Activated T-helper 2 cell treated with anti-CD3 and anti-CD28 coated beads, Interferon-gamma antibody, Interleukin-2, Interleukin-4, amounts not matched to agents 10 μg/mL and 5 μg/mL and 100 μg/mL, durations not matched to agents 14 hours and 24 hours and 36 hours (primary cell): ENCODE measurements around the gene A4GALT. TPM values are rescaled to one million over a fixed set of nuclear protein-coding genes. Genes with fewer than 3 reads are reported as not detected.
"Not testable (repeated sequence)": the region's sequence is repeated elsewhere in the genome, so short reads cannot be mapped to it uniquely, and the experiment has no call there.

Experiments used
- DNase-seq: peaks from one replicate; pipeline ENCODE4 v3.0.0; 2021; ENCODE audit warnings: low spot score
- H3K27ac Mint-ChIP-seq: one replicate; pipeline ENCODE4 v1.8.0; 2021; ENCODE audit warnings: mixed read lengths
- H3K27me3 Mint-ChIP-seq: one replicate; pipeline ENCODE4 v1.8.0; 2021; ENCODE audit warnings: low read depth, mixed read lengths
- H3K36me3 Mint-ChIP-seq: one replicate; pipeline ENCODE4 v1.8.0; 2021; ENCODE audit warnings: low read depth, mixed read lengths
- H3K4me1 Mint-ChIP-seq: one replicate; pipeline ENCODE4 v1.8.0; 2021; ENCODE audit warnings: low read depth, mixed read lengths
- H3K4me3 Mint-ChIP-seq: one replicate; pipeline ENCODE4 v1.8.0; 2021; ENCODE audit warnings: low read depth, mild to moderate bottlenecking, moderate library complexity, mixed read lengths
- H3K9me3 Mint-ChIP-seq: one replicate; pipeline ENCODE4 v1.8.0; 2021; ENCODE audit warnings: mixed read lengths
- intact Hi-C: fragments of 100-400 bp; cut with micrococcal nuclease; formaldehyde crosslinking; loops from one replicate; pipeline ENCODE4 v1.15.1; 2023
- total RNA-seq: library from RNA; stranded (reverse); gene quantifications from 2 replicates; pipeline ENCODE4 v1.2.3, GENCODE V29; 2022

A4GALT gene
- total RNA-seq, 1 donor from 2014 or later: not detected

DNA sequence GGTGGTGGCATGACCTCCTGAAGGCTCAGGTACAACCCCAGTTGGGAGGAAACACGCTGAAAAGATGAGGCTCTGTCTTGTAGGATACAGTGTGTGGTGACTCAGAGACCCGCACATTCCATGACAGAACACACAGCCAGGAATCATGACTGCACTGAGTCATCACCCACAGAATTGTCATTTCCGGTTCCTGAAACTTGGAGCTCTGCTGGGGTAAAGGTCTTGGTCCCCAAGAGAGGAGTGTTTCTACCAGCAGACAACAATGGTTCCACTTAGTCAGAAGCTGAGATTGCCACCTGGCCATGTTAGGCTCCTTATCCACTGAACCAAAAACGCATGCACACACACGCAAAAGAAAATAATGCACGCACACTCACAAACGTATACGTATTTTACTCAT, 40.0 kb downstream of the A4GALT start:
- intact Hi-C loops: no loop called here
- H3K4me3 Mint-ChIP-seq: no peak overlapping the region
- peaks cover 10% of the 10 kb centered on the region for H3K9me3 Mint-ChIP-seq

DNA sequence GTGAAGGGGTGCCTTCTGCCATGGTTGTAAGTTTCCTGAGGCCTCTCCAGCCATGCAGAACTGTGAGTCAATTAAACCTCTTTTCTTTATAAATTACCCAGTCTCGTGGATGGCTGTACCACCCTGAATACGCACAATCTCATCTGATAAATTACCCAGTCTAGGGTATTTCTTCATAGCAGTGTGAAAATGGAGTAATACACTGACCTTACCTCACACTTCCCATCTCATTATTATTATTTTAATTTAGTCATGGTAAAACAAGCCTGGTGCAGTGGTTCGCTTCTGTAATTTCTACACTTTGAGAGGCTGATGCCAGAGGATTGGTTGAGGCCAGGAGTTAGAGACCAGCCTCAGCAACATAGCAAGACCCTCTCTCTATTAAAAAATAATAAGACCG, 41.0 kb downstream of the A4GALT start:
- intact Hi-C loops: no loop called here
- no peak for DNase-seq
- H3K9me3 Mint-ChIP-seq: peaks cover 10% of the 10 kb centered on the region

More for the DNA sequence above, 40.0 kb downstream of the A4GALT start:
- DNase-seq: no peak
- Mint-ChIP-seq H3K36me3 (no peaks in the 10 kb centered on the region), H3K4me1 (no peaks in the 10 kb centered on the region), H3K27me3 (peaks cover 2% of the 10 kb centered on the region), H3K27ac (no peak overlapping the region)

DNA sequence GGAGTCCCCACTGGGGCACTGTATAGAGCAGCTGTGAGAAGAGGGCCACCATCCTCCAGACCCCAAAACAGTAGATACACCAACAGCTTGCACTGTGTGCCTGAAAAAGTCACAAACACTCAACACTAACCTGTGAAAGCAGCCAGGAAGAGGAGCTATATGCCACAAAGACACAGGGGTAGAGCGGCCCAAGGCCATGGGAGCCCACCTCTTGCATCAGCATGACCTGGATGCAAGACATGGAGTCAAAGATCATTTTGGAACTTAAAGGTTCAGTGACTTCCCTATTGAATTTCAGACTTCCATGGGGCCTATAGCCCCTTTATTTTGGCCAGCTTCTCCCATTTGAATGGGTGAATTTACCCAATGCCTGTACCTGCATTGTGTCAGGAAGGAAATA, 41.8 kb downstream of the A4GALT start:
- no peaks in the 10 kb centered on the region for H3K36me3 Mint-ChIP-seq
- peaks cover 2% of the 10 kb centered on the region for H3K27me3 Mint-ChIP-seq
- no peak for DNase-seq
- H3K9me3 Mint-ChIP-seq: peaks cover 10% of the 10 kb centered on the region
- H3K4me1 Mint-ChIP-seq: no peaks in the 10 kb centered on the region
- intact Hi-C loops: no loop called here
- H3K4me3 Mint-ChIP-seq: no peak overlapping the region
- no peak overlapping the region for H3K27ac Mint-ChIP-seq

More for the DNA sequence above, 41.0 kb downstream of the A4GALT start:
- H3K36me3 Mint-ChIP-seq: no peaks in the 10 kb centered on the region
- peaks cover 2% of the 10 kb centered on the region for H3K27me3 Mint-ChIP-seq
- no peak overlapping the region for H3K4me3 Mint-ChIP-seq
- H3K4me1 Mint-ChIP-seq: no peaks in the 10 kb centered on the region
- no peak overlapping the region for H3K27ac Mint-ChIP-seq

DNA sequence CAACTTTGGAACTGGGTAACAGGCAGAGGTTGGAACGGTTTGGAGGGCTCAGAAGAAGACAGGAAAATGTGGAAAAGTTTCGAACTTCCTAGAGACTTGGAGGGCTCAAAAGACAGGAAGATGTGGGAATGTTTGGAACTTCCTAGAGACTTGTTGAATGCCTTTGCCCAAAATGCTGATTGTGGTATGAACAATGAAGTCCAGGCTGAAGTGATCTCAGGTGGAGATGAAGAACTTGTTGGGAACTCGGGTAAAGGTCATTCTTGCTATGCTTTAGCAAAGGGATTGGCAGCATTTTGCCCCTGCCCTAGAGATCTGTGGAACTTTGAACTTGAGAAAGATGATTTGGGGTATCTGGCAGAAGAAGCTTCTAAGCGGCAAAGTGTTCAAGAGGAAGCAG, 42.7 kb downstream of the A4GALT start:
- intact Hi-C loops, H3K4me3 Mint-ChIP-seq, H3K27ac Mint-ChIP-seq, DNase-seq, H3K27me3 Mint-ChIP-seq, H3K36me3 Mint-ChIP-seq, H3K4me1 Mint-ChIP-seq: not testable (repeated sequence)
- peaks cover 10% of the 10 kb centered on the region for H3K9me3 Mint-ChIP-seq

DNA sequence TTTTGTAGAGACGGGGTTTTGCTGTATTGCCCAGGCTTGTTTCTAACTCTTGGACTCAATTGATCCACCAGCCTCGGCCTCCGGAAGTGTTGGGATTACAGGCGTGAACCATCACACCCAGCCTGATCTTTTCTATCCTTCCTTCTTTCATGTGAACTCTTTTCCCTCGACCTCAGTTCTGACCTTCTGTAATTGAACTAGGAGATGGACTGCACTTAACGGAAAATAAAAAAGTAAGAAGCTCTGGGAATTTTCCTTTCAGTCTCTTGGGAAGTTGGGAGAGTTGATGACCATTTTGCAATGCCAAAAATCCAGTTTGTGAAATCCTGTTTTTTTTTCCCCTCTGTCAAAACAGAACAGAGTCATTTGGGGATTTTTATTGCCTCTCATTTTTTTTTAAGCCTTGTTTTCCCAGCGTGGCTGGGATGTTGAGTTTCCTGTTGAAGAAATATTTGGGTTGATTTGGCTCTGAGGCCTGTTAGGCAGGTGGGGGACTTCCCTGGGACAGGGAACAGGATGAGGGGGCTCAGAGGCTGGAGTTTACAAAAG, 44.5 kb downstream of the A4GALT start:
- H3K36me3 Mint-ChIP-seq: no peaks in the 10 kb centered on the region
- H3K4me3 Mint-ChIP-seq: no peak overlapping the region
- peaks cover 10% of the 10 kb centered on the region for H3K9me3 Mint-ChIP-seq
- peaks cover 2% of the 10 kb centered on the region for H3K27me3 Mint-ChIP-seq
- H3K27ac Mint-ChIP-seq: no peak overlapping the region
- no peak for DNase-seq
- intact Hi-C loops: no loop called here
- peaks cover 4% of the 10 kb centered on the region for H3K4me1 Mint-ChIP-seq

DNA sequence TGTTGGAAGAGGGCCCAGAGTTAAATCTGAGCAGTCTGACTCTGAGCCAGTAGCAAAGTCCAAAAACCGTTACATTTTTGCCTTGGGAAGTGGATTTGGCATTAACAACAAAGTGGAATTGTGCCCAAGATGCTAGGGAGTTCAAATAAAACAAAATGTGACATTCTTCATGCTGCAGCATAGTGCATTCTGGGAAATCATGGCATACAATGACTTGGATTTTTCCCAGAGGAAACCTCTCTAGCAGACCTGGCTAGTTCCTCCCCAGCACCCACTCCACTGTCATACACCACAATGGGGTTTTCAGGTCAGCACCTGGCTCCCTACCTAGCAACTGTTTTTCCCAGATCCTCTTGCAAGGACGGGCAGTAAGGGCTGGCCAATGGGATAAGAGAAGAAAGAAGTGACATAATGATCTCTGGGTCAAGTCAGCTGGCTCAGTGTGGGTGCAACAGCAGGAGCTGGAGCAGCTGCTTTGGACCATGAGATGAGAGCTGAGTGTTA, 46.7 kb downstream of the A4GALT start:
- H3K4me1 Mint-ChIP-seq: peaks cover 9% of the 10 kb centered on the region
- H3K27me3 Mint-ChIP-seq: no peaks in the 10 kb centered on the region
- peaks cover 10% of the 10 kb centered on the region for H3K9me3 Mint-ChIP-seq
- no peak overlapping the region for H3K27ac Mint-ChIP-seq
- no peak for DNase-seq
- intact Hi-C loops: no loop called here
- H3K4me3 Mint-ChIP-seq: no peak overlapping the region
- no peaks in the 10 kb centered on the region for H3K36me3 Mint-ChIP-seq

DNA sequence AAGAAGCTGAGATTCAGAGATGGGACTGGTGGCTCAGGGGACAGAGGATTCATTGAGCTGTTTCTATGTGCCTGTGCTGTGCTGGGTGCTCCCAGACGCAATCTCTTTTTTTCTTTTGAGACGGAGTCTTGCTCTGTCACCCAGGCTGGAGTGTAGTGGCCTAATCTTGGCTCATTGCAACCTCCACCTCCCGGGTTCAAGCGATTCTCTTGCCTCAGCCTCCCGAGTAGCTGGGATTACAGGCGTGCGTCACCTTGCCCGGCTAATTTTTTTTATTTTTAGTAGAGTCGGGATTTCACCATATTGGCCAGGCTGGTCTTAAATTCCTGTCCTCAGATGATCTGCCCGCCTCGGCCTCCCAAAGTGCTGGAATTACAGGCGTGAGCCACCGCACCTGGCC, 47.6 kb downstream of the A4GALT start:
- H3K9me3 Mint-ChIP-seq, DNase-seq, H3K27me3 Mint-ChIP-seq, H3K36me3 Mint-ChIP-seq, H3K4me1 Mint-ChIP-seq, H3K27ac Mint-ChIP-seq, intact Hi-C loops, H3K4me3 Mint-ChIP-seq: not testable (repeated sequence)

DNA sequence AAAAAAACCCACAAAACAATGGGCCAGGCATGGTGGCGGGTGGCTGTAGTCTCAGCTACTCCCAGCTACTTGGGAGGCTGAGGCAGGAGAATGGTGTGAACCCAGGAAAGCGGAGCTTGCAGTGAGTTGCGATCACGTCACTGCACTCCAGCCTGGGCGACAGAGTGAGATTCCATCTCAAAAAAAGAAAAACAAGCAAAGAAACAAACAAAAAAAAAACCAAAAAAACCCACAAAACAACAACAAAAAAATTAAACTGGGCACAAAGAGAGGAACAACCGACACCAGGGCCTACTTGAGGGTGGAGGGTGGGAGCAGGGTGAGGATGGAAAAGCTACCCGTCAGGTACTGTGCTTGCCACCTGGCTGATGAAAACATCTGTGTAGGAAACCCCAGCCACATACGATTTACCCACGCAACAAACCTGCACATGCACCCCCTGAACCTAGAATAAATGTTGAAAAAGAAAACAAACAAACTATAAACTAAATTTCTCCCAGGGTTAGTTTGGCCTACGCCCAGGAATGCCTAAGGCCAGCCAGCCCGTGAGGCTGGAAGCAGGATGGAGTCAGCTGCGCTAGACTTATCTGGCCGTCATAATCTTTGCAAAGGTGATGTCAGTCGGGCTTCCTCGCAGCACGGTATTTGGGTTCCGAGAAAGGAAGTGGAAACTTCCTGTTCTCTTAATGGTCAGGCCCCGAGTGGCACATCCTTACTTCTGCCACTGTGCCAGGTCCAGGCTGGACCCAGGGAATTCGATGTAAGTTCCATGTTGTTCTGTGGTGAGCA, 49.6 kb downstream of the A4GALT start:
- no peak for DNase-seq
- Mint-ChIP-seq H3K36me3 (no peaks in the 10 kb centered on the region), H3K4me3 (no peak overlapping the region), H3K9me3 (no peaks in the 10 kb centered on the region), H3K4me1 (peaks cover 9% of the 10 kb centered on the region), H3K27ac (no peak overlapping the region), H3K27me3 (no peaks in the 10 kb centered on the region)
- intact Hi-C loops: no loop called here

DNA sequence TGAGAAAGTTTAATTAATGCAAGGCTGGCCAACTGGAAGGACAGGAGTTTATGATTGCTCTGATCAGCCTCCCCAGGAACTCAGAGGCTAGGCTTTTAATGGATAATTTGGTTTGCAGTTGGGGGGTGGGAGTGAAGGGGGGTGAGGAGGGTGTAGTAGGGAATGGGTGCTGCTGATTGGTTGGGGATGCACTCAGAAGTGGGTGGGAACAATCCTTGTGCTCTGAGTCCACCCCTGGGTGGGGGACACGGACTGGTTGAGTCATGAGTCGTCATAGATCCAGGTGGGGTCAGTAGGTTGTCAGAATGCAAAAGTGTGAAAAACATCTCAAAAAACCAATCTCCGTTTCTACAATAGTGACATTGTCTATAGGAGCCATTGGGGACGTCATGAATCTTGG, 50.6 kb downstream of the A4GALT start:
- Mint-ChIP-seq H3K27me3 (peaks cover 5% of the 10 kb centered on the region), H3K4me3 (no peak overlapping the region), H3K9me3 (no peaks in the 10 kb centered on the region), H3K36me3 (no peaks in the 10 kb centered on the region), H3K27ac (no peak overlapping the region), H3K4me1 (peaks cover 9% of the 10 kb centered on the region)
- DNase-seq: no peak
- intact Hi-C loops: no loop called here

DNA sequence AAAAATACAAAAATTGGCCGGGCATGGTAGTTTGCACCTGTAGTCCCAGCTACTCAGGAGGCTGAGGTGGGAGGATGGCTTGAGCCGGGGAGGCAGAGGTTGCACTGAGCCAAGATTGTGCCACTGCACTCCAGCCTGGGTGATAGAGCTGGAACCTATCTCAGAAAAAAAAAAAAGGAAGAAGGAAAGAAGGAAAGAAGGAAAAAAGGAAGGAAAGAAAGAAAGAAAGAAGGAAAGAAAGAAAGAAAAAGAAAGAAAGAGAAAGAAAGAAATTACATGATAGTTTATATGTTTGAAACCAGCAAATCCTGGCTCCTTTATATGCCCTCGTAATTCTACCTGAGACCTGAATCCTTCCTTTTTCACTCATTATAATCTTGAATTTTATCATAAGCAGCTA, 54.3 kb downstream of the A4GALT start:
- H3K27me3 Mint-ChIP-seq: peaks cover 10% of the 10 kb centered on the region
- DNase-seq, H3K36me3 Mint-ChIP-seq, H3K4me3 Mint-ChIP-seq, intact Hi-C loops, H3K27ac Mint-ChIP-seq, H3K4me1 Mint-ChIP-seq, H3K9me3 Mint-ChIP-seq: not testable (repeated sequence)

DNA sequence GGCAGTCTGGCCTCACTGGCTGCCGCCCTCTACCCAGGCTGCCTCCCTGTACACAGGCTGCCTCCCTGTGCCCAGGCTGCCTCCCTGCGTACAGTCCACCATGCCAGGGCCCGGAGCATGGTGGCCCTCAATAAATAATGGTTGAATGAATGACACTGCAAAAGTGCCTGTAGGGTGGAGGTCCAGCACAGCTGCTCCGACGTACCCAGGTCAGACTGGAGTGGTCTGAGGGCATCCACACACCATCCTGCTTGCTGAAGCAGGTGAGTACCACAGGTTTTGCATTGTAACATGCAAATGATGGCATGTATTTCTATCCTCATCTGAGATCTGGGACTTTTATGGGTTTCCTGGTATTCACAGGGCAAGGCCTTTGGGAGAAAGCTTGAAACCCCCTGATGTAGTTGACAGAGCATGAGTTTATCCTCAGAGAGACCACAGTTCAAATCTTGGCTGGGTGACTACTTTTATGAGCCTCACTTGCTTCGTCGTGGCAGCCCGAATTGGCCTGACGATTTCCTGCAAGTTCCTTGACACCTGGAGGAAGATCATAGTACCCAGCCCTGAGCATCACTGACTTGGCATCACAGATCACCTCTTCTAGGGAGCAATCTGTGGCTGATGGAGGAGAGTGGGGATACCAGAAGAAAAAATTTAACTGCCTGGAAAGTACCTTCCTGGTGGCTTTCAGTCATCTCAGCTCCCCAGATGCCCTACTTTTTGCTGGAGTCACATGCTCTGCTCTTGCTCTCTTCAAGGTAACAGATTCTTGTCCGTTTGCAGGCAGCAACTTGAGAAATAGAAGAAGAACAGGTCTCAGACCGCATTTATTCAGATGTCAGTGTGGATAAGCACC, 55.5 kb downstream of the A4GALT start:
- Mint-ChIP-seq H3K36me3 (no peaks in the 10 kb centered on the region), H3K4me1 (peaks cover under 1% of the 10 kb centered on the region), H3K9me3 (no peaks in the 10 kb centered on the region), H3K27ac (no peak overlapping the region), H3K4me3 (no peak overlapping the region), H3K27me3 (peaks cover 10% of the 10 kb centered on the region)
- intact Hi-C loops: no loop called here
- no peak for DNase-seq

DNA sequence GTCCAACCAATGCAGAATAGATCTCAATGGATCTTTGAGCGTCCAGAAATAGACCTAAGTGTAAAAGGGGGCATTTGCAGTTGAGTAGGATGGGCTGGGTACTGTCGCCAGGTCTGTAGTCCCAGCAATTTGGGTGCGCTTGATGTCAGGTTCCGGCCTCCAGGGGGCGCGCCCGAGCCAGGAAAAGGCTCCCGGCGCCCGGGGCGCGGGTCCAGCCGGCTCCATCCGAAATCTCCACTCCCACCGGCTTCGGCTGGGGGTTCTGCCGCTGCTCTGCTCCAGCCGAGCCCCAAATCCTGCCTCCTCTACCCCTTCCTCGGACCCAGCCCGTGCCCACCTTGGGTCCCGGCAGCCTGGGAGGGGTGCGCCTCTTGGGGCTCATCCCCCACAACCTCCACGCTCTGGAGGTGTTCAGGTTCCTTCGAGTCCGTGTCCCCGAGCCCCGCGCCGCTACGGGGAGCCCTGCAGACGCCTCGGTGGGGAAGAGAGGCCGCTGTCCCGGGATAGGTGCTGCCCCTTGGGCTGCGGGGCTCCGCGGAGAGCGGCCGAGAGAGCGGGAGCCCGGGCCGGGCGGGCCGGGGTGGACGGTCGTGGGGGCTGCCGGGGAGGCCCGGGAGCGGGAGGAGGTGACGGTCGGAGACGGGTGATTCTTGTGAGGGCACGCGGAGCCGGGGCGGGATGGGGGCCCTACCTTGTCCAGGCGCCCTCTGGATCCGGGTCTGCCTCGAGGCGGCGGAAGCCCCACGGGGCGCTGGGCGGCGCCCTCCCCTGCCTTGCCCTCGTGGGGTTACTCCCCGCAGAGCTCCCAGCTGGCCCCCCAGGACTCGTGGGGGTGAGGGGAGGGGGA, 58.5 kb downstream of the A4GALT start:
- H3K9me3 Mint-ChIP-seq: no peaks in the 10 kb centered on the region
- H3K27ac Mint-ChIP-seq: no peak overlapping the region
- intact Hi-C loops: no loop called here
- DNase-seq: peak; percentile 66
- peaks cover 13% of the 10 kb centered on the region for H3K27me3 Mint-ChIP-seq
- H3K4me1 Mint-ChIP-seq: no peaks in the 10 kb centered on the region
- no peaks in the 10 kb centered on the region for H3K36me3 Mint-ChIP-seq
- H3K4me3 Mint-ChIP-seq: peak overlapping the region; percentile 55
